HG02852 (cell line): ENCODE measurements around the gene TTC23L.
A peak's percentile ranks its signal among the peaks of the same experiment; 100 is the strongest.
"Not testable (repeated sequence)": the region's sequence is repeated elsewhere in the genome, so short reads cannot be mapped to it uniquely, and the experiment has no call there.

ENCODE experiments used
- ATAC-seq: cut with Tn5 transposase; IDR thresholded peaks from one replicate; pipeline ENCODE4 v1.9.1; 2021; ENCODE audit warnings: mild to moderate bottlenecking, moderate library complexity; ENCODE audit not compliant: unreplicated experiment

The TTC23L gene

GRCh38 chr5:34838785-34839714 lies at the start of gene TTC23L:
Gene TTC23L, plus strand, starts transcription at chr5:34839164. Its CDS starts 1,508 bp downstream, at chr5:34840672.
- peak; percentile 98 for ATAC-seq

- ATAC-seq: no peak
Observed at GRCh38 chr5:34789639-34790038, 49.3 kb upstream of the TTC23L start.

GRCh38 chr5:34790069-34790468 lies 48.9 kb upstream of the TTC23L start:
- ATAC-seq: no peak

GRCh38 chr5:34791761-34792244 lies 47.2 kb upstream of the TTC23L start:
- no peak for ATAC-seq

GRCh38 chr5:34802834-34803563 lies 36.0 kb upstream of the TTC23L start:
- ATAC-seq: no peak

- ATAC-seq: no peak
Observed at GRCh38 chr5:34803974-34804732, 34.8 kb upstream of the TTC23L start.

- no peak for ATAC-seq
Observed at GRCh38 chr5:34804913-34805312, 34.1 kb upstream of the TTC23L start.

GRCh38 chr5:34806532-34806931 lies 32.4 kb upstream of the TTC23L start:
- no peak for ATAC-seq

GRCh38 chr5:34811706-34812105 lies 27.3 kb upstream of the TTC23L start:
- no peak for ATAC-seq

- no peak for ATAC-seq
Observed at GRCh38 chr5:34813509-34813908, 25.5 kb upstream of the TTC23L start.

GRCh38 chr5:34817558-34818351 lies 21.2 kb upstream of the TTC23L start:
- no peak for ATAC-seq

GRCh38 chr5:34818717-34819116 lies 20.2 kb upstream of the TTC23L start:
- ATAC-seq: no peak

GRCh38 chr5:34820593-34820992 lies 18.4 kb upstream of the TTC23L start:
- no peak for ATAC-seq

- no peak for ATAC-seq
Observed at GRCh38 chr5:34822956-34823715, 15.8 kb upstream of the TTC23L start.

- no peak for ATAC-seq
Observed at GRCh38 chr5:34826347-34826746, 12.6 kb upstream of the TTC23L start.

GRCh38 chr5:34827588-34828506 lies 11.1 kb upstream of the TTC23L start:
- no peak for ATAC-seq

- ATAC-seq: not testable (repeated sequence)
Observed at GRCh38 chr5:34830827-34831226, 8.1 kb upstream of the TTC23L start.

GRCh38 chr5:34831303-34831702 lies 7.7 kb upstream of the TTC23L start:
- ATAC-seq: no peak
